Fibroblast of skin of scalp (primary cell): Measurements from ENCODE around the gene KCNS3. TPM values are rescaled to one million over a fixed set of nuclear protein-coding genes. Genes with fewer than 3 reads are reported as not detected.

Source experiments
- DNase-seq: peaks from one replicate; pipeline ENCODE4 v3.0.0-alpha.2; 2013
- polyA plus RNA-seq, 2 experiments: library from polyadenylated mRNA; unstranded; fragments of 120-200 nt; gene quantifications; one replicate each; pipeline ENCODE4 v1.2.1, GENCODE V29; 2013; ENCODE audit not compliant: insufficient read length in 2 of 2

Gene KCNS3, protein sequence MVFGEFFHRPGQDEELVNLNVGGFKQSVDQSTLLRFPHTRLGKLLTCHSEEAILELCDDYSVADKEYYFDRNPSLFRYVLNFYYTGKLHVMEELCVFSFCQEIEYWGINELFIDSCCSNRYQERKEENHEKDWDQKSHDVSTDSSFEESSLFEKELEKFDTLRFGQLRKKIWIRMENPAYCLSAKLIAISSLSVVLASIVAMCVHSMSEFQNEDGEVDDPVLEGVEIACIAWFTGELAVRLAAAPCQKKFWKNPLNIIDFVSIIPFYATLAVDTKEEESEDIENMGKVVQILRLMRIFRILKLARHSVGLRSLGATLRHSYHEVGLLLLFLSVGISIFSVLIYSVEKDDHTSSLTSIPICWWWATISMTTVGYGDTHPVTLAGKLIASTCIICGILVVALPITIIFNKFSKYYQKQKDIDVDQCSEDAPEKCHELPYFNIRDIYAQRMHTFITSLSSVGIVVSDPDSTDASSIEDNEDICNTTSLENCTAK
- 0.65 TPM for polyA plus RNA-seq (2013, experiment 1 of 2; ENCODE audit: insufficient read length)
- 0.97 TPM for polyA plus RNA-seq (2013, experiment 2 of 2; ENCODE audit: insufficient read length)

GRCh38 chr2:17878281-17879136 is at the start of gene KCNS3:
KCNS3 (plus strand) TSS chr2:17878667; CDS start chr2:17931009, 52,342 bp downstream.
- peak; percentile 45 for DNase-seq

GRCh38 chr2:17830053-17831034 is 48.1 kb upstream of the KCNS3 start:
- peak; percentile 70 for DNase-seq

DNA sequence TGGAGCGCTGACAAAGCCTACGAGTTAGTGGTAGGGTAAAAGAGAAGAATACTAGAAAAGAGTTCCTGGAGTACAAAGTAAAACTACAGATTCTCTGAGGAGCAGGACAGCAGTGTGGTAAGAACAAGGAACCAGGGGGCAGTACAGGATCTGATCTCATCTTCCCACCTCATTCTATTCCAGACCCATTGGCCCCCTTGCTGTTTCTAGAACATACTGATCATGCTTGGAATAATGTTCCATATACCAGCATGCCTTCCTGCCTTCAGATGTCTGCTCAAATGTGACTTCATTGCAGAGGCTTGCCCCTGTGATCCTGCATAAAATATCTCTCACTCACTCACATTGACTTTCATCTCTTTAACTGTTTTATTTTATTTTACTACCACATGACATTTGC is 43.0 kb upstream of the KCNS3 start:
- DNase-seq = peak; percentile 6

DNA sequence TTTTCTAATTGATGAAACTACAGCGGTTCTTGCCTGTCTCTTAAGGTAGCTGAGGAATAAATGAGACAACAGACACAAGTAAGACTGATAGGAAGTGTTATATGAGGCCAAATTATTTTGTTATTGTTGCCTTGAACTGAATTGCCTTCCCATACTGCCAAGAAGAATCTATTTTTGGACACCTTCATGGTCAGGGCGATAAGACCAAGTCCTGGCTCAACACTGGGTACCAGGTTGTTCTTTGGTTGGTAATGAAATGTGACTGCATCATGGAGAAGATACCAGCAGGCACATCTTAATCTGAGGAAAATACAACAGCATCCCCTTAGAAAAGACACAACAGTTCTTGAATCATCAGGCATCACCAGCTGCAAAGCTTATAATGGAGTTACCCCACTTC is 38.5 kb upstream of the KCNS3 start:
- no peak for DNase-seq

GRCh38 chr2:17843457-17843856 is 35.0 kb upstream of the KCNS3 start:
- no peak for DNase-seq

GRCh38 chr2:17845806-17846205 is 32.7 kb upstream of the KCNS3 start:
- DNase-seq = no peak

GRCh38 chr2:17846676-17847075 is 31.8 kb upstream of the KCNS3 start:
- no peak for DNase-seq

DNA sequence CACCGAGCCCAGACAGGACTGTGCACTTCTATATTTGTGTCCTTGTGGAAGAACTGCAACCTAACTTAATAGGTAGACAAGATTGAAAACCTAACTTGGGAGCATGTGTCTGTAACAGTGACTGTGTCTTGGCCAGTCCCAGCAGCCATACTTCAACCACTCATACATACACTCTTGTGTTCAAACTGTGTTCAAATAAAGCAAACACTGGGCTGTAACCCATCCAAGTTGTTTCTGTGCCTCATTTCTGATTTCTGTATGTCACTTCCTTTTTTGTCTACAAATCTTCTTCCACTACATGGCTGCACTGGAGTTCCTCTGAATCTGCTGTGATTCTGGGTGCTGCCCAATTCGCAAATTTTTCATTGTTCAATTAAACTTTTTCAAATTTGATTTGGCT is 31.2 kb upstream of the KCNS3 start:
- no peak for DNase-seq

DNA sequence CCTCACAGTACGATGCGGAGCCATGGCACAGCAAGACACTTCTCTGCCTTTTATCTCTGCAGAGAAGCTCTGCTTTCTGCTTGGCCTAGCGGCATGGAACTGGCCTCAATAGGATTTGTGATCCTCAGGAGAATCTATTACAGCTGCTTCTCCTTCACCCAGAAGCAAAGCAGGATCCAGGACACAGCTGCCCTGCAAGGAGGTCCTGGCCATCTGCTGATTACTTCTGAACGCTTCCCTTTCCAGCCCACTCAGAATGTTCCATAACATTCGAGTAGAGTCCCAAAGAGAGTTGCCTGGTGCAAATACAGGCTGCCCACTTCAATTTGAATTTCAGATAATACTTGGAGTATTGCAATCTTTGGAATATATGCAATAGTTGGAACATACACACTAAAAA is 29.2 kb upstream of the KCNS3 start:
- DNase-seq = no peak

- DNase-seq = no peak
Observed at GRCh38 chr2:17850151-17850550, 28.3 kb upstream of the KCNS3 start.

GRCh38 chr2:17851731-17852585 is 26.5 kb upstream of the KCNS3 start:
- peak; percentile 72 for DNase-seq

DNA sequence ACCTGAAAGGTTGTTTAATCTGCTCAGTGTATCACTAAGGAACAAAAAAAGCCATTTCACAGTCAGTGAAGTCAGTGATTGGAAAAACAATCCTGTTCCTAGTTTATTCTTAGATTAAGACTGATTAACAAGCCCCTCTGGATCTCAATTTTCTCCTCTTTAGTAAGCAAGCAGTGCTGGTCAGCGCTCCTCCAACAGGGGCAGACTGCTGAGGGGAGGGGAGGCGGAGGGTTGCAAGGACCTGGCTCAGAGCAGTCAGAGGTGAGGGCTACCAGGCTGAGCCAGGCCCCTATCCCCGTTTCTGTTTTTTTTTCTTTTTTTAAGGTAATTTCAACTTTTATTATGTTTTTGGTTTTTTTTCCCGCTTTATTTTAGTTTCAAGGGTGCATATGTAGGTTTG is 24.7 kb upstream of the KCNS3 start:
- no peak for DNase-seq

DNA sequence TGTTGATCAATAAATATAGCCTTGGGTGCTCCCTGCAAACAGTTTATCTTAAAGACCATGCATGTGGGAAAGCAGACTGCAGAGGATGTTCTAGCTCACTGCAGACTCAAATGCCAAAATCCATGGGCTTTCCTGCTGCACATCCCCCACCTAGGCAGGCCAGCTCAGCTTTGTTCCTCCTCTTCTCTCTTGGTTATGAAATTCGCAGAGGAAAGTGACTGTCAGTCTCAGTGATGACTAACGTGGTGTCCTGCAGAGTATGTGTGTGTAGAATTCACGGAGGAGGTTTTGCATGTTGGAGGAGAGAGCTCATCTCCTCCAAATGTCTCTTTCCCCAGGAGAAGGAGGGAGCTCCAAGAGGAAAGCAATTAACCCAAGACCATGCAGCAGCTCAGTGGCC is 21.4 kb upstream of the KCNS3 start:
- peak; percentile 62 for DNase-seq

DNA sequence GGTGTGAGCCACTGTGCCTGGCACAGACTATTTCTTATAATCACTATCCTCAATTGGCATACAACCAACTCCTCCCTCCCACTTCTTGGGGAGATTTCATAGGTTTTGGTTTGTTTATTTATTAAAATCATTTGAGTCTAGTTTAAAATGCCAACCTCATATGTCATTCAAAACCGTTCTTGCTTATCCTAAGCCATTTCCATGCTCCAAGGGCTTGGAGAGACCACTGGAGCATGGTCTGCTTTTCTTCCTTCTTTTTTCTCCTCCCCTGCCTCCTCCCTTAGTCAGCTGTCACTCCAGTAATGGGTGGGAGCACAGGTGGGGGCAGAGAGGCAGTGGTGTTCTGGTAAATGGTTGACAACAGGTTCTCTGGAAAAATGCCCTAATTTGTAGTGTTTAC is 20.4 kb upstream of the KCNS3 start:
- DNase-seq = no peak

- no peak for DNase-seq
Observed at GRCh38 chr2:17863539-17863938, 14.9 kb upstream of the KCNS3 start.

DNA sequence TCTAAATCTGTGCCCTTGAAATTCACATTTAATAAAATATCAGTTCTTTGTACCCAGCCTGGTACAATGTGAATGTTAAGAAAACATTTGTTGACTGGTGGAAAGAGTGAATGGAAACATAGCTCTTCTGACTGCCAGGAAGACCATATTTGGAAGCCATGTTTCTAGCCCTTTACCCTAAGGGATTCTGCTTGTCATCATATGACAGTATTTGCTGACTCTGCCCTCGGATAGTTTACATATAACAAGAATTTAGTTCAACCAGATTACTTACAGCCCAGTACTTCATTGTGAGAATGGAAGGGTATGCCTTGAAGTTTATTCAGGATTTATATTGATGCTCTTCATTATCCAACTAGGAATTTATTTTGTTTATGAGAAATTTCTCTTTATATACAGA is 13.8 kb upstream of the KCNS3 start:
- DNase-seq = no peak

- DNase-seq = no peak
Observed at GRCh38 chr2:17867133-17867532, 11.3 kb upstream of the KCNS3 start.

DNA sequence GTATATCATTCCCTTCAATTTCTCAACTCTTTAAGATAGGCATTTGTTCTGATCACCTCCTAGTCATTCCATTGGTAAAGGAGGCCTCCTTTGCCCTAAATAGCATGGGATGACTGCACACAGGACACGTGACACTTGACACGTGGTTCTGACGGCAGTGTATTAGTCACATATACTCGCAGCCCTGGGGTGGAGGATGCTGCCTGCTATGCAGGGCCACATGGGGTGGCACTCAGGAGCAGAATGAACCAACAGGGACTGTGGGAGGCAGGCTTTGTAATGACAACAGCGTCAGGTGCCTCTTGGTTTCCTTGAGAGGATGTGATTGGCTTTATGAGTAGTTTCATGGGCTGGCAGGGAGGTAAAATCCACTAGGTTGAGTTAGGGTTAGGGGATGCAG is 9.3 kb upstream of the KCNS3 start:
- DNase-seq = peak; percentile 5

DNA sequence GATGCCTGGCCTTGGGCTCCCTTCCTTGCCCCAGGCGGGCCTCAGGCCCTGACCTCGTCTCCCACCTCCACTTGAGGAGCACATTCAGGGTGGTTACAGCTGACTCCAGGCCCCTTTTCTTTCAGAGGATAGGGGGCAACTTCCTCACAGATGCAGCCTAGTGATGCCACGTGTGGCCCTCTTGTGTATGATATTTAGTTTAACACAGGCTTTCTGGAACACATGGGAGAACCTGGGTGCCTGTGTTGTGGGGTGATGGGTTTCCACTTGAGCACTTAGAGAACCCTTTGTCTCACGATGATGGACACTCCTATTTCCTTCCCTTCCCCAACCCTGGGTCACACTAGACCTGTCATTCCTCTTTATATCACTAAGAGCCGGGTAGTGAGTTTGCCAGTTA is 6.8 kb upstream of the KCNS3 start:
- no peak for DNase-seq

GRCh38 chr2:17873021-17873420 is 5.4 kb upstream of the KCNS3 start:
- DNase-seq = no peak

GRCh38 chr2:17876590-17876989 is 1.9 kb upstream of the KCNS3 start:
- DNase-seq = no peak
